Measurements from ENCODE around the gene CCM2.
A peak's percentile ranks its signal among the peaks of the same experiment; 100 is the strongest.
"Not testable (repeated sequence)": the region's sequence is repeated elsewhere in the genome, so short reads cannot be mapped to it uniquely, and the experiment has no call there.

Gene CCM2

DNA sequence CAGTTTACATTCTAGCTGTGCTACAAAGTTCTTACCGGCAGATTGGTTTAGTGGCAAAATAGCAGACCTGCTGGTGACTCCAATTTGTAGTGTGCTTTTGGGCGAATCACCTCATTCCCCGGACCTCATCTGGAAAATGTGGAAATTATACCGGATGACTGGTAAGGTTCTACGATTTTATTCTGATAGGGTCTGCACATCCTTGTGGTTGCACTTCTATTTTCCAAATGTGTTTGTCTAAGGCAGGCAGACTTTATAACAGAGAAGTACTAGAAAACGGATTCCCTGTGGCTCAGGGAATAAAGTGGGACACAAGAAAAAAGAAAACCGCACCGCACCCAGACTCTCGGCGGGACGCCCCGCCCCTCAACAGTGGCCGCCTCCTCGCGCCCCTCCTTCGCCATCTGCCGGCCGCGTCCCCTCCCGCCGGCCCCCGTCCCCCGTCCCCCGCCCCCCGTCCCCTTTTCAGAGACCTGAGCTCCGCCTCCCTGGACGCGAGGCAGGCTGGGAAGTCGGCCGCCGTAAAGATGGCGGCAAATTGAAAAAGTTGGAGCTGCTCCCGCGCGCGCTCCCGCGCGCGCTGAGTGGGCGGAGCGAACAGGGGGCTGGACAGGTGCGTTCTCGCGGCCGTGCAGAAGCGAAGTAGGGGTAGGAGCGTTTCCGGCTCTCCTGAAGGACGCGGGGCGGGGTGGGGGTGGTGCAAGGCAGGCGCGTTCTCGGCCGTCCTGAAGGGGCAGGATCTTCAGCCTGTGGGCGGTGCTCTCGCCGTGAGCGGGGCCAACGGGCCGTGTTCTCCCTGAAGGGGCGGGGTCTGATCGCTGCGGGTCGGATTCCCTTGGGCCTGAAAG is 532 bp upstream of the CCM2 start:
- DNase-seq (ENCODE audit: low read depth in 2 of 2): peak; percentile 95 to 96

DNA sequence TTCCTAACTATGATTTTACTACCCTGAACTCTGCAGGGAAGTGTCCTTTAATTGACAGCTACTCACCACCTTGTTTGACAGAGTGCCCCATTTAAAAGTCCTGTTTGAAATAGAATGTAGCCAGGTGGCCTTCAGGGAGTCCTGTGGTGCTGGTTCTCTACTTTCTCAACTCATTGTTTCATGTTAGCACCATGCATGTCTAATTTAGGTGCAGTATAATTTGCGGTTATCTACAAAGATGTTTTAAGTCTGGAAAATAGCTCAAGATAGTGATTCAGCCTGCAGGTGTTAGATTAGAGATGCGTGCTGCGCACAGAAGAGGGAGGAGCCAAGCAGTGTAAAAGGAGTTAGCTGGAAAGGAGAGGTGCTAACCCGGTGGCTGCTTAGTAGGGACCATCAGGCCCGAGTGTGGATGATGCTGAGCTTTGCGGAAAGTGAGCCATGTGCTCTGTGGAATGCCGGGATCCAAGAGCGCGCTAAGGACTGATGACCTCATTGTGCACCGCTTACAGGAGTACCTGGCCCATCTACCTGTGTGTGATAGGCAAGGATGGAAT is 1.2 kb downstream of the CCM2 start:
- no peak for DNase-seq (ENCODE audit: low read depth in 2 of 2)

GRCh38 chr7:45001826-45002225 is 1.8 kb downstream of the CCM2 start:
- no peak for DNase-seq (ENCODE audit: low read depth in 2 of 2)

DNA sequence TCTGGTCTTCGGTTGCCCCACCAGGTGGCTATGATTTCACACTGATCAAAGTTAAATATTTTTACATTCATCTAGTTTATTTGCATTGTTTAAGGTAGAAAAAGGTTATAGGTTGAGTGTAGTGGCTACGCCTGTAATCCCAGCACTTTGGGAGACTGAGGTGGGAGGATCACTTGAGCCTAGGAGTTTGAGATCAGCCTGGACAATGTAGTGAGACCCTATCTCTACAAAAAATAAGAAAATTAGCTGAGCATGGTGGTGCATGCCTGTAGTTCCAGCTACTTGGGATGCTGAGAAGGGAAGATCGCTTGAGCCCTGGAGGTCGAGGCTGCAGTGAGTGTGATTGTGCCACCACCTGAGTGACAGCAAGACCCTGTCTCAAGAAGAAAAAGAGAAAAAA is 3.8 kb downstream of the CCM2 start:
- no peak for DNase-seq (ENCODE audit: low read depth in 2 of 2)

DNA sequence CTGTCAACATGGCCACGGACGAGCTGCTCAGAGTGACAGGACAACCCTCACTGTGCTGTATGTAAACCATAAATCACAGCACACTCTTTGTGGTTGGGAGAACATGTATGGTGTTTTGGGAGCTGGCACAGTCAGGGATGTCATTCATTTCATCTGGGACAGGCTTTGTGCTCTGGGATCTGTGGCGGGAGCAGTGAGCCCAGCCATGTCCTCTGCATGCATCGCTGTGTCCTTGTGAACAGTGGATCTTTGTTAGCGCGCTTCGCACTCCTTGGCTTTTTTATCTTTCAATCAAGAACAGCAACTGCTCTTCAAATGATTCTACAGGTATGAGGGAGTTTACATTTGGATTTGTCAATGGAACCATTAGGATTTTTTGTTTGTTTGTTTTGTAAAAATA is 7.1 kb downstream of the CCM2 start:
- DNase-seq (ENCODE audit: low read depth in 2 of 2): no peak

DNA sequence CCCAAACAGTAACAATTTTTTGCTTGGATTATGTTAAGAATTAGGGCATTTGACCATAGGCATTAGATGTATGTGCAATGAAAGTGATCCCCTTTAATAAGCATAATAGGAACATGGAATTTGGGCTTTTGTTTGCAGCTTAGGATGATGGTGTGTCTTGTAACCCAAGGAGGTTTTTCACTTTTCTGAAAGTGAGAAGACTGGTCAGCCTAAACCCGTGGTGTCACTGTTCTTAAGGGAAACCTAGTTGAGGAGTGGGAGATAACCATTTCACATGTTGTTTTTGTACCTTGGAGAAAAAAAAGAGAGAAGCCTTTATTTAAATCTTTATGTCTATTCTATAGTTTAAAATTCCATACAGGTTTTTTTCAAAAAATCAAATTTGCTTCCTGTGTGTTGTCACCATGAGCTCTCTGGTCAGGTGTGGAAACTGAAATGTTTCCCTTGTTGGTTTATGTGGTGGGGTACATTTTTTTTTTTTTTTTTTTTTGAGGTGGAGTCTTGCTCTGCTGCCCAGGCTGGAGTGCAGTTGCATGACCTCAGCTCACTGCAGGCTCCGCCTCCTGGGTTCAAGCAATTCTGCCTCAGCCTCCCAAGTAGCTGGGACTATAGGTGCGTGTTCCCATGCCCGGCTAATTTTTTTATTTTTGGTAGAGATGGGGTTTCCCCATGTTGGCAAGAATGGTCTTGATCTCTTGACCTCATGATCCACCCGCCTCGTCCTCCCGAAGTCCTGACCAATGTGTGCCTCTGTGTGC is 7.7 kb downstream of the CCM2 start:
- DNase-seq (ENCODE audit: low read depth in 2 of 2): no peak

GRCh38 chr7:45013465-45013967 is 13.5 kb downstream of the CCM2 start:
- DNase-seq (ENCODE audit: low read depth in 2 of 2): no peak

- DNase-seq (ENCODE audit: low read depth in 2 of 2): no peak
Measured at GRCh38 chr7:45015313-45015712, 15.3 kb downstream of the CCM2 start.

DNA sequence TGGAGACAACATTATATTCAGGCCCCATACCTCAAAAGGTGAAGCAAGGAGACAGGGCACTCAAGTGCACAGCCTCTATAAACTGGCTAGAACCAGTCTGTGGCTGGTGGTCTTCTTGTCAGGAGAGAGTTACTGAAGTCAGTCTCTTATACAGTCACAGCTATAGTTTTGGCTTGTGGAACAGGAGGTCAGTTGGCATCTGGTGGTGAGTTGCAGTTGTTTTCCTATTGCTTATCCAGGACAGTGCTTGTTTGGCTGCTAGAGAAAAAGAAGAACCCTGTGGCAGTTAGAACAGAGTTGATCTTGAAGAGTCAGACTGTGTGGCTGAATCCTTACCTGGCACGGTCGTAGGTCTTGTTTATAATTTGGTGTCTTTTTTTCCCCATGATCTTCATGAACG is 17.3 kb downstream of the CCM2 start:
- DNase-seq (ENCODE audit: low read depth in 2 of 2): no peak

GRCh38 chr7:45020915-45021314 is 20.9 kb downstream of the CCM2 start:
- no peak for DNase-seq (ENCODE audit: low read depth in 2 of 2)

DNA sequence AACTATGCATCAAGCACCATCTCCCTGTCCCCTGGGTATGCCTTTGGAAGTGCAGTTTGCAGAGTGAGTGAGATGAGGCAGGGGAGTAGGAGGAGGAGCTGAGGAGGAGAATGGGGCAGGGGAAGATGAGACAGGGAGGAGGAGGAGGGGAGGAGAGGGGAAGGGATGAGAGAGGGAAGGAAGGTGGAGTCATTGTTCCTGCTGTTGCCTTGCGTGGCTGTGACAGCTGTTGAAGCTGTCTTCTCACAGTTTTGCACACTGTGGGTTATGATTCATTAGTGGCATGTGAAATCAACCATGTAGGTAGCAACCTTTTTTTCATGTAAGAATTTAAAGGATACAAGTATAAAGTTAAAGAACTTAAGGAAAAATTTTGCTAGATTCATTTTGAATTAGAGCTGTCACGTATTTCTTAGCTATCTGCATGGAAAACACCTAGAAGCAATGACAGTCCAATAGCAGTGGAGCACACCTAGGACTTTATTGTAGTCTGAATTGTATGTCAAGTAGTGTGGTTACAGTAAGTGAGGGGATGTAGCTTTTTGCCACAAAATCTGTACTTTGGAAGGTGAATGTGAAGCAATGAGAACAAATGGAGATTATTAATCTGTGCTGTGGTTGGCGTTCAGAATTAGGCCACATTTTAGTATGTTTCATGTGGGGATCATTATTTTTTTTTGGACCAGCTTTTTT is 21.7 kb downstream of the CCM2 start:
- DNase-seq (ENCODE audit: low read depth in 2 of 2): no peak

DNA sequence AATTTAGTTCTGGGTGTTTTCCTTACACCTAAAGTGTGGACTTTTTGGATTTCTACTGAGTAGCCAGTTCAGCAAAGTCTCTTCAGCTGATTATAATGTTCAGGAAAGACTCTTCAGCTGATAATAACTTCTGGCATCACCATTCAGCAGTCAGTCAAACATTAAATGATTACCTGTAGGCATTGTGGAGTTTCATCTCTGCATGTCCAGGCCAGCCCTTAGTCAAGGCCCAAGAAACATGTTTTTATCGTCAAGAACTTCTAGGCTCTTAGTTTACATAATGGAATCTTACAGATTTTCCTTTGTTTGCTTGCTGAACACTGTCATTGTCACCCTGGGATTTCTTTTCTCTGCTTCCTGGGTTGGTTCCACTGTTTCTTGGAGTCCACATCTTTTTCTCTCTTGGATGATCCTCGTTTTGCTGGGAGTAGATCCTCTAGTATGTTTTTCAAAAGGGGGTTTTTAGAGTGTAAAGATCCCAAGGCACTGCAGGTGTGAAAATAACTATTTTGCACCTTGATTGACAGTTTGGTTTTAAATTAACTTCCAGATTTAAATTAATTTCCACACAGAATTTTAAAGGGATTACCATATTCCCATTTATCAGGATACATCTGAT is 24.2 kb downstream of the CCM2 start:
- DNase-seq (ENCODE audit: low read depth in 2 of 2): no peak

- not testable (repeated sequence) for DNase-seq (ENCODE audit: low read depth in 2 of 2)
Measured at GRCh38 chr7:45025473-45025872, 25.5 kb downstream of the CCM2 start.

- DNase-seq (ENCODE audit: low read depth in 2 of 2): no peak
Measured at GRCh38 chr7:45026013-45026412, 26.0 kb downstream of the CCM2 start.

DNA sequence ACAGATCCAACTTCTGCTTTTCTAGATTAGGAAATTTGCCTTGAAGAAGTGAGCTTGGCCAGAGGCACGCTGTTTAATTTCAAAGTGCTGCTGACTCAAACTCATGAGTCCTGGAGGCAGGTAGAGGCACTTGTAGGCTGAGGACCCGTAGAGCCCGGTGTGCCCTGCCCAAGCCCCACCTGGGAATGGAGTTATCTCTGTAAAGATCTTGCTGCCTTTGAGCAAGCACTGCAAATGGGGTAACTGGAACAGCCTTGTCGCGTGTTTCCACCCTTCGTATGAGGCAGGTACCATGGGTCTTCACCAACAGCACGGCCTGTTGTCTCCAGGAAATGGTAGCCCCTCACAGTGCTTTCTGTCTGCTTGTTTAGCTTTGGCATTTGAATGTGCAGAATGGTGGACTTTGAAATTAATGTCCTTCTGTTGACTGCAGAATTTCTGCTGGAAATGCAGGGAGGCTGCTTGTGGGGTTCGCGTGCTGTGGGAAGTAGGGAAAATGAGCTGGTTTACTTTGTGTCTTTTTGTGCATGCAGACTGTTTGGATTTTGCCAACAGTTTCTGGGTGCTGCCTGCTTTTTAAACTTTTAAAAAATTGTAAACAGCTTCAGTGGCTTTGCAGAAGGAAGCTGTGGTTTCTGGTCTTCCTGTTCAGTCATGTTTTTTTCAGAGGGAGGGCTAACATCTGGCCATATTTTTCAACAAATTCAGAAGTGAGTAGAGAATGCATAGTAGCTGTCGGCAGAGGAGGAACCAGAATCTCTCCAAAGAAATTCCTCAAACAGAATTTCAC is 27.2 kb downstream of the CCM2 start:
- no peak for DNase-seq (ENCODE audit: low read depth in 2 of 2)

- DNase-seq (ENCODE audit: low read depth in 2 of 2): no peak
Measured at GRCh38 chr7:45027774-45028114, 27.7 kb downstream of the CCM2 start.

DNA sequence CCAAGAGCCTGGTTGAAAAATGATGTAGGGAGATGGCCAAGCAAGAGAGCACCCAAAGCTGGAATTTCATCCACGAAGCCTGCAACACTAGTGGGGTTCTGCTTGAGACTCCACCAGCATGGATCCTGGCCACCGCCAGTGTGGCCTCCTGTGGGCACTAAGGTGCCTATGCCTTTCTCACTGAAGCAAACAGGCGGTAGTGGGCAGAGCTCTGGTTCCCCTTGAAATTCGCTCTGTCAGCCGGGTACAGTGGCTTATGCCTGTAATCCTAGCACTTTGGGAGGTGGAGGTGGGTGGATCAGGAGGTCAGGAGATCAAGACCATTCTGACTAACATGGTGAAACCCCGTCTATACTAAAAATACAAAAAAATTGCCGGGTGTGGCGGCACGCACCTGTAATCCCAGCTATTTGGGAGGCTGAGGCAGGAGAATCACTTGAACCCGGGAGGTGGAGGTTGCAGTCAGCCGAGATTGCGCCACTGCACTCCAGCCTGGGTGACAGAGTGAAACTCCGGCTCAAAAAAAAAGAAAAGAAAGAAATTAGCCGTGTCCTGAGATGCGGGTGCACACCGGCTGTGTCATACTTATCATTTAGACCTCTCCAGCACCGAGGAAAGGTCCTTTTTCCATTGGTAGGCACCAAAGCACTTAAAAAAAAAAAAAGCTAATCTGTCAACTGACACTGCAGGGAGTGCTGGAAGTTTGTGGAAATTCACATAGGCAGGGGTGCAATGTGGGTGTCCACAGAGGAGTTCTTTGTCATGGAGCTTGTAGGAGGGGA is 28.3 kb downstream of the CCM2 start:
- DNase-seq (ENCODE audit: low read depth in 2 of 2): no peak

DNA sequence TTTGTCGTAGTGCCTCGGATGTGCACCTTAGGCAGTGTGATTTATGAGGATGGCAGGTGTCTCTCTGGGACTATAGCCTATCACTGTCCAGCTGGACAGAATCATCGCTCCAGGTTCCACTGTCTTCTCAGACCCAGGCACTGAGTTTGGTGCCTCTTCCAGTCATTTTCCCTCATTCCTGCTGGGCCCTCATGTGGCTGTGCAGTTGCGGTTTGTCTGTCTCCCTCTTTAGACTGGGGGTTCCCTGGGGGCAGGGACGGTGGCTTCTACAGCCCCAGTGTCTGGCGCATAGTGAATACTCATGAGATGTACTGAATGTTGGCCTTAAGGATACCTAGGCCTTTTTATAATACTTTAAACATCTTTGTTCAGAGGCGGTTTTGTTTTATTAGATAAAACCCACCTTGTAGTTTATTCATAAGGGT is 28.9 kb downstream of the CCM2 start:
- DNase-seq (ENCODE audit: low read depth in 2 of 2): no peak

- DNase-seq (ENCODE audit: low read depth in 2 of 2): no peak
Measured at GRCh38 chr7:45031829-45032228, 31.8 kb downstream of the CCM2 start.

DNA sequence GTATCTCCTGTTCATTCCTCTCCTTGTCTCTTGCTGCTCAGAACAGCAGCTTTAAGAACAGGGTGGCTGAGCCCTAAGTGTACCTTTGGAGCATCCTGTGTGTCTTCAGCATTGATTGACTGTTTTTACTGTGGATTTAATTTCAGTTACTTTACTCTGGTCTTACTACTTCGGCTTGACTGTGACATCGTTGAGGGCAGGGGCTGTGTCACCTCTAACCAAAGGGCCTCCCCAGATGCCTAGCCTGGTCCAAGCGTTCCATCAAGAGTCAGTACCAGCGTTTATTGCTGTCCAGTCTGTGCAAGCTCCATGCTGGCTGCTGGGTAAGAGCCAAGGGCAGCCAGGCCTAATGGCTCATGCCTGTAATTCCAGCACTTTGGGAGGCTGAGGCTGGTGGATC is 32.4 kb downstream of the CCM2 start:
- no peak for DNase-seq (ENCODE audit: low read depth in 2 of 2)
